HG02981 (cell line): ENCODE results near the gene DNAJC22.
"Not testable (repeated sequence)": the region's sequence is repeated elsewhere in the genome, so short reads cannot be mapped to it uniquely, and the experiment has no call there.

Source experiments
- ATAC-seq: cut with Tn5 transposase; IDR thresholded peaks from one replicate; pipeline ENCODE4 v1.9.1; 2021; ENCODE audit warnings: mild to moderate bottlenecking, moderate library complexity; ENCODE audit not compliant: unreplicated experiment

The DNAJC22 gene

DNA sequence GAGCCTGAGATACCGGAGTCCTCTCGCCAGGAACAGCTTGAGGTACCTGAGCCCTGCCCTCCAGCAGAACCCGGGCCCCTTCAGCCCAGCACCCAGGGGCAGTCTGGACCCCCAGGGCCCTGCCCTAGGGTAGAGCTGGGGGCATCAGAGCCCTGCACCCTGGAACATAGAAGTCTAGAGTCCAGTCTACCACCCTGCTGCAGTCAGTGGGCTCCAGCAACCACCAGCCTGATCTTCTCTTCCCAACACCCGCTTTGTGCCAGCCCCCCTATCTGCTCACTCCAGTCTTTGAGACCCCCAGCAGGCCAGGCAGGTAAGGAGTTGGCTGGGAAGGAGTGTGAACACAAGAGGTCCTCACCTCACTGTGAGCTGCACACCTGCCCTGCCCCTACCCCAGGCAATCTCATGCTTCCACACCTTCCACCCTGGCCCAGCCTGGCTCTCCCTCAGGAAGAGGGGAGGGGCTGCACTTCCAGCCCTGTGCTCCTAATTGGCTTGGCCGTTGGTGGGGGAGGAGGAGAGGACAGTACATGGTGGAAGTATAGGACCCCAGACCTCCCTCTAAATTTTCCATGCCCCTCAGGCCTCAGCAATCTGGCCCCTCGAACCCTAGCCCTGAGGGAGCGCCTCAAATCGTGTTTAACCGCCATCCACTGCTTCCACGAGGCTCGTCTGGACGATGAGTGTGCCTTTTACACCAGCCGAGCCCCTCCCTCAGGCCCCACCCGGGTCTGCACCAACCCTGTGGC, 15.9 kb upstream of the DNAJC22 start:
- no peak for ATAC-seq

GRCh38 chr12:49331380-49332222, 15.1 kb upstream of the DNAJC22 start:
- ATAC-seq = no peak

GRCh38 chr12:49332441-49332861, 14.2 kb upstream of the DNAJC22 start:
- no peak for ATAC-seq

DNA sequence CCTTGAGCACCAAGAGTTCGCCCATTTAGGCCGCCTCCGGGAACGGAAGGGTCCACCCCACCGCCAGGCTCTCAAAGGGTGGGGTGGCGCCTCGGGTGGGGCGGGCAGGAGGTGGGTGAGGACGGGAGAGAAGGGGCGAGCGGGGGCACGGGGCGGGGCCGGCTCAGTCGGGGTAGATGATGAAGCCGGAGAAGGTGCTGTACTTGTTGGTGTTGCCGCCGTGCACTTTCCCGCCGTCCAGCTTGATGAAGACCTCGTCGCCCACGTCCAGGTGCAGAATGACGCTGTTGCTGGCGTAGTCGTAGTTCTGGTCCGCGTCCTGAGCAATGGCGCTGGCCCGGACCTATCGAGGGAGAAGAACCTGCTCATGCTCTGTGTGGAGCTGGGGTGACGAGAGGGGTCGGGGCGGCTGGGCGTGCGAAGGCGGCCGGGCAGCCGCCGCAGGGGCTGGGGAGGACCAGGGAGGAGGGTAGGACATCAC, 13.8 kb upstream of the DNAJC22 start:
- ATAC-seq = no peak

DNA sequence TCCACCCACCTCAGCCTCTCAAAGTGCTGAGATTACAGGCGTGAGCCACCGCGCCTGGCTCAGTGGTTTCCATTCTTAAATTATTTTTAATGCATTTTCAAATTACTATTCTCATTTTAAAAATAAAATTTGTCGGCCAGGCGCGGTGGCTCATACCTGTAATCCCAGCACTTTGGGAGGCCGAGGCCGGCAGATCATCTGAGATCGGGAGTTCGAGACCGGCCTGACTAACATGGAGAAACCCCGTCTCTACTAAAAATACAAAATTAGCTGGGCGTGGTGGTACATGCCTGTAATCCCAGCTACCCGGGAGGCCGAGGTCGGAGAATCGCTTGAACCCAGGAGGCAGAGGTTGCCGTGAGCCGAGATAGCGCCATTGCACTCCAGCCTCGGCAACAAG, 12.9 kb upstream of the DNAJC22 start:
- not testable (repeated sequence) for ATAC-seq

DNA sequence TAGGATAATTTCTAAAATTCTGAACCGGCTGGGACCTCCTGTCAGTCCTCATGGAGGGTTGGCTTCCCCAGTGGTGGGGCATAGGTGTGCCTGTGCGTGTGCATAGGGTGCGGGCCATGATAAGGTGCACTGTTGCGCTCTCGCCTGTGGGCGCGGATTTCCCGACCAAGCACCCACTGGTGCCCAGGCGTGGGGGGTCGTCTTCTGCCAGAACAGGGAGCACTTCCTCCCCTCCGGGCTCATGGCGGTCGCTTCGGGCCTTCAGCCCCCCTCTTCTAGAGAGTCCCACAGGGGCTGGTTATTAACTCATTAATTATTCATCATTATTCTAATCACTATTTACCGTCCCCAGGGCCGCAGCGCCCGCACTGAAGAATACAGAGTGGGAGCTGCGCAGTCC, 12.5 kb upstream of the DNAJC22 start:
- no peak for ATAC-seq

DNA sequence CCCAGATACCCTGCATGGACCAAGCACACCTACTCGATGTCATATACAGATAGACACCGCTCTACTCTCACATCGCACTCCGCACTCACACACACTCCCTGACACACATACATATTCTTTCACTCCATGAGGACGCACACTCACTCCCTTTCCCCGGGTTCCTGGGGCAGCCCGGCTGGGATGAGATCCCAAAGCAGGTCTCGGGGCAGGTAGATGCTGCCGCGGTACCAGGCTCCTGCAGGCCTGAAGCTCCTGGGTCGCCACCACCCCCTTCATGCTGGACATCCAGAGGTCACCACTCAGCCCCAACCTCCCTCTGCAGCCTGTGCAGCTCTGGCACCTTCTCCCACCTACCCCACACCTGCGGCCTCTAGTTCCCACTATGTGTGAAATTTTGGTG, 12.0 kb upstream of the DNAJC22 start:
- no peak for ATAC-seq

GRCh38 chr12:49335118-49335954, 11.4 kb upstream of the DNAJC22 start:
- no peak for ATAC-seq

- ATAC-seq = no peak
Observed at GRCh38 chr12:49335955-49336644, 10.6 kb upstream of the DNAJC22 start.

DNA sequence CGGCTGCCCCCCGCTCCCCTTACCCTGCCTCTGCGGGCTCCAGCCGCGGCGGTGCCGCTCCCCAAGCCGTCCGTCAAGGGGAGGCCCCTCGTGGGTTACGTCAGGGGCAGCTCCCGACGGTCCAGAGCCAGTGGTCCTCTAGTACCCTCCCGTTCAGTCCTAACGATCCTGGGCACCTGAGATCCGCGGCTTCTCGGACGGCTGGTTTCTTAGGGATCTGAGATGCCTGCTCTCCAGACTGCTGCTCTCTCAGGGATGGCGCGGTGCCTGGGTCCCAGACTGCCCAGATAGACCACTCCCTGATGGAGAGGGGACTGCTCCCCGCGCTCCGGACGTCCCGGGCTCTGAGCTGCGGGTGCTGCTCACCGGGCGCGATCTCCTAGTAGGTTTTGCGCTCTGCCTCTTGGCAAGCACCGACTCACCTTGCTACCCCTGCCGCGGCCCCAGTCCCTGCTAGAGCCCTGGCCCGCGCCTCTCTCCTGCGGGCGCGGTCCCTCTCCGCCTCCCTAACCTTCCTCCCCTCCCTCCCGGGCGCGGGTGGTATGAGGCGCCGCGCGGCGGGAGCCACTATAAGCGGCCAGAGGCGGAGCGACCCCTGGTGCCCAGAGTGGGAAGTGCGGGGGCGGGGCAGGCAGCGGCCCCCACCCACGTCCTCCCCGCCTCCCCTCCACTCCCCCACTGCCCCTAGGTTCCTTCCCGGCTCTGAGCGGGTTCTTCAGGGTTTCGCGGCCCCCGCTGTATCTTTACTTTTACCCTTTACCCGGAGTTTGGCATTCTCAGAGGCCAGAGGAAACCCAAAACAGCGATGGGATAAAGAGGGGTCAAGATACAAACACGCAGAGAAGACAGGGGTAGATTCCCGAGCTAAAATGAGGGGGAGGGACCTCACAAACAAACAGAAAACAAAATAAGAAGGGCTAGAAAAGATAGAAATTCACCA, 9.8 kb upstream of the DNAJC22 start, which contains the start of gene C1QL4:
TSS of gene C1QL4 (minus strand) at position 544 of the 940 bp plus-strand sequence. CDS start 711 bp downstream, outside the sequence.
- no peak for ATAC-seq

- no peak for ATAC-seq
Observed at GRCh38 chr12:49338830-49339463, 7.7 kb upstream of the DNAJC22 start.

DNA sequence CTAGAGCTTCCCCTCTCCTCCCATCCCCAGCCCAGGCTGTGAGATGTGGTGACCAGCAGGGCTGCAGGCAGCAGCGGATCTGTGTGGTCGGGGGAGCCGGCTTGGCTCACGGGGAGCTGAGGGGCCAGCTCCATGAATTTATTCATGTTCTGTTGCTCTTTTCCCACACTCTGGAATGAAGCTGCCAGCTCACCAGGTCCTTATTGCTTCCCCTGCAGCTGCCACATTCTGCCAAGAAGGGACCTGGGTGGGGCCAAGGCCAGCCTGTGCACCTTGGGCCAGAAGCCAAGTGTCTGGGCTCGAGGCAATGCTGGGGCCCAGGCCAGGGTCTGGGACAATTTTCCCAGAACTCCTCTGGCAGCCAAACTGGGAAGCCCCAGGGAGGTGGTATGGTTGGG, 7.2 kb upstream of the DNAJC22 start:
- ATAC-seq = no peak

DNA sequence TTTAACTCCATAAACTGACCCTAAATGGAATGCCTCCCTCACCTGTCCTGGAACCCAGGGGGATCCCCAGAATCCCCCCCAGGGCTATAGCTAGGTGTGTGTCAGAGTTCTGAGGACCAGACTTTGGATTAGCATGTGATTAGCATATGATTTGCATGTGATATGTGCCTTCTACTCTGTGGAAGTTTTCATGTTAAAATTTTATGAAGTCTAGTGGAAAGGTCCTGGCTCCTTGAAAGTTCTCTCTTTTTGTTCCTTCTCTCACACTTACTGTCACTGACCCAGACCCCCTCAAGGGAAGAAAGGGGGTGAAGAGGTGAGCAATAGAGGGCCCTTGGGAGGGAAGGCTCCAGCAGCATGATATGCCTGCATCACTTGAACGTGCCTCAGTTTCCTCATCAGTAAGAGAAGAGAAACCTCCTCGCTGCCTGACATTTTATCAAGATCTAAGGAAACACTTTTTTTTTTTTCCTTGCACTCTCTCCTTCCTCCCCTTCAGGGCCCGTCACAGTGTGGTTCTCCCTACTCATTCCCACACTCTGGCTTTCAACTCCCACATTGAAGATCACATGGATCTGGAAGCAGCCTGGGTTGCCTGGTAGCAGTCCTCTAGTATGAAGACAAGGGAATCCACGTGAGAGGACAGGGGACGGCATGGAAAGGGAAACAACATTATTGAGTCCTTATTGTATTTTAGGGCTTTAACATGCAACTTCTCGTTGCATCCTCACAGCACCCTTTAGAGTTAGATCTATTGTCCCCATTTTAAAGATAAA, 6.4 kb upstream of the DNAJC22 start:
- ATAC-seq = no peak

GRCh38 chr12:49340971-49341776, 5.5 kb upstream of the DNAJC22 start:
- no peak for ATAC-seq

DNA sequence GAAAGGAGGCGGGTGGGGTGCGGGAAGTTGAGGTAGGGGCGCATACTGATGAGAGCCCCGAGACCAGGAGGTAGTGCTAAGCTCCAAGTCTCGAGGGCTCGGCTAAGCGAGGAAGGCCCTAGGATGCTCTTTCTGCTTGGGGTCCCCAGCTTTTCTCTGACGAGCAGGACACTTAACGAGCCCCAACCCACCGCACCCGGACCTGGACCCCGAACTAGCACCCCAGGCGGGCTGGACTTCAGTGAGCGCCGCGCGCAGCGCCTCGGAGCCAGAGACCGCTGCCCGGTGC, 5.0 kb upstream of the DNAJC22 start:
- no peak for ATAC-seq

DNA sequence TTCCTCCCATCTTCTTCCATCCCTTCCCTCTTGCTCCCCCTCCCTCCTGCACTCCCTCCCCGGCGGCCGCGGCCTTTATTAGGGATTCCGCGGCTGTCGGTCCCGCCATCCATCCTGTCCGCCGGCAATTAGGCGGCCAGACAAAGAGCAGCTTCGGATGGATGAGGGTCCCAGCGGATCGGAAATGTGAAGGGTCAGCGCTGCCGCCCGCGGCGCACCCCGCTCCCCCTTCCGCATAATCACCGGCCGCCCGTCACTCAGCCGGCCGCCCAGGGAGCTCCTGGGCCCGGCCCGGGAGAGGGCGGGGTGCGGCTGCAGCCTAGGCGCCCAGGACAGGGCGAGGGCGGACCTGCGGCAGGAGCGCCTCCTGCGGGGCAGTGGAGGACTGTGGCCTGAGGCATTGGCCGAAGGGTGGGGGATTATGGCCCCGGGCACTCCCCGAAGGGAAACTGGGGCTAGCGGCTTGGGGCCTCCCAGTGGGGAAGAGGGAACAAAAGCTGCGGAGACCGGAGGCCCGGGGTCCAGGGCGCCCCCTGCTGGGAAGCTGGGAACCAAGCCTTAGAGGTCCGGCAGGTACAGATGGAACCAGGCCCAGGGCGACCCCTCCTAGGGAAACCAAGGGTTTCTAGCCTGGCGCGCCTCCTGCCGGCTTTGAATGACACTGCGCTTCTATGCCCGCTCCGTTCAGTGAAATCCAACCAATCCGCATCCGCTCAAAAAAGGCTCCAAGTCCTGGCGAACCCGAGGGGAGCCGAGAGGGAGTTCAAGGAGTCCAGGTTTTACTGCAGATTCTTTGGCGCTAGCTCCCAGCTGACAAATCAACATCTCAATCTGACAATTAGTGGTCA, 4.4 kb upstream of the DNAJC22 start:
- ATAC-seq = peak; percentile 61
